Adrenal gland (tissue), 19 donors: ENCODE measurements around the gene AGBL1. TPM values are rescaled to one million over a fixed set of nuclear protein-coding genes. Genes with fewer than 3 reads are reported as not detected.

Experiments used
- DNase-seq, 7 donors: peaks; one replicate each; pipeline ENCODE4 v3.0.0-alpha.2; 2019 to 2020
- H3K27ac ChIP-seq, 5 donors: fragments of 200-600 bp; sonication (generic) in 4 of 5; 1 replicate in 3 of 5; 2 replicates in 2 of 5; pipeline versions ENCODE4 v1.5.1 to v1.8.0; 2016 to 2020; ENCODE audit warnings: mild to moderate bottlenecking in 1 of 5
- H3K27me3 ChIP-seq: fragments of 200-600 bp; 2 replicates; pipeline ENCODE4 v1.8.0; 2021
- H3K36me3 ChIP-seq, 2 donors: fragments of 200-600 bp; replicated peaks in 1 of 2; 1 replicate in 1 of 2; 2 replicates in 1 of 2; pipeline versions ENCODE4 v1.5.1 to v1.8.0; 2018 to 2022
- H3K4me1 ChIP-seq, 2 donors: fragments of 200-600 bp; replicated peaks in 1 of 2; 1 replicate in 1 of 2; 2 replicates in 1 of 2; pipeline versions ENCODE4 v1.5.1 to v1.8.0; 2018 to 2021
- H3K4me3 ChIP-seq, 4 donors: fragments of 200-600 bp; sonication (generic) in 3 of 4; one replicate each; pipeline ENCODE4 v1.5.1; 2016 to 2018
- H3K9me3 ChIP-seq, 3 donors: fragments of 200-600 bp; sonication (generic) in 1 of 3; replicated peaks in 1 of 3; 1 replicate in 2 of 3; 2 replicates in 1 of 3; pipeline versions ENCODE4 v1.5.1 to v1.8.0; 2016 to 2021
- POLR2A ChIP-seq, 2 donors: fragments of 450-650 bp; IDR thresholded peaks; one replicate each; pipeline ENCODE4 v1.6.1; 2017; ENCODE audit warnings: antibody characterized with exemption in 2 of 2, mild to moderate bottlenecking in 2 of 2, moderate library complexity in 1 of 2
- WGBS, 4 donors: extraction: QIAGEN DNeasy Blood & Tissue Kit in 2 of 4; methylation state at CpG; one replicate each; pipeline versions ENCODE4 v1.1.5 to v1.1.7; 2013 to 2017; 5-methylcytosine and 5-hydroxymethylcytosine counted together
- intact Hi-C, 2 donors: fragments of 100-400 bp; cut with DNase I; formaldehyde crosslinking; loops; one replicate each; pipeline versions ENCODE4 v1.14.1 to v1.15.0; 2022 to 2023
- long read RNA-seq, 10 donors: library from polyadenylated mRNA in 3 of 10; unstranded in 2 of 10; stranded (forward) in 1 of 10; transcript quantifications; one replicate each; pipeline ENCODE4 v2.0.0 and lab custom pipeline, GENCODE V29; 2021 to 2026
- polyA plus RNA-seq, 3 donors: library from polyadenylated mRNA; stranded (reverse); fragments of 200-250 nt in 2 of 3; fragments of 350-450 nt in 1 of 3; fragmentation: Illumina TruSeq in 1 of 3; extraction: RNeasy Lipid Tissue Mini Kit (QIAGEN cat#74804) in 1 of 3; gene quantifications; one replicate each; pipeline ENCODE4 v1.2.3, GENCODE V29; 2013 to 2014
- total RNA-seq, 9 donors: library from RNA; depleted of rRNA in 4 of 9; stranded (reverse); fragments of >200 nt in 4 of 9; fragments of 120-200 nt in 1 of 9; fragmentation: NEBNext Ultra II Directional in 1 of 9; extraction: Animal tissue kit (Norgen Biotek cat#: 25700) in 1 of 9; gene quantifications; one replicate each; pipeline versions ENCODE4 v1.1.0 to v1.2.4, GENCODE V29; 2013 to 2023
- TF ChIP-seq, protein P1 (sequence below), 6 experiments: fragments of 450-650 bp in 4 of 6; fragments of 200-600 bp in 2 of 6; sonication (generic) in 1 of 6; IDR thresholded peaks; 1 replicate in 5 of 6; 2 replicates in 1 of 6; pipeline versions ENCODE4 v1.5.1 to v1.8.0; 2016 to 2021; ENCODE audit warnings: antibody characterized with exemption in 6 of 6, mild to moderate bottlenecking in 2 of 6, moderate library complexity in 1 of 6
- donor health status: healthy with polysubstance abuse.
- donor health status: Bipolar disorder and iron deficiency.
- donor health status: DM: yes; HTN: yes; CAD: no.
- donor health status: DM: no; HTN: no; CAD: no.
- donor health status: DM: no; HTN: no; CAD: no.
- donor health status: DM: yes; HTN: yes; CAD: no.

Gene AGBL1
- total RNA-seq, result under 1 TPM in 2 of 9 donors, not detected in 7; 0.06 to 0.07 TPM
- under 1 TPM in 1 of 3 donors, not detected in 2; 0.04 TPM for polyA plus RNA-seq
- long read RNA-seq, donor 1, result 0 reads
- long read RNA-seq, donor 2, result 0 reads
- long read RNA-seq, donor 3, result 0 reads
- long read RNA-seq, donor 4, result 0 reads
- long read RNA-seq, donor 5, result 0 reads
- long read RNA-seq, donor 6, partial matches to known transcripts, result 0 of 1 reads
- long read RNA-seq, donor 6, other reads (novel, unspliced or antisense), result 1 of 1 reads
- long read RNA-seq, donor 7, result 0 reads
- long read RNA-seq, donor 8, result 0 reads
- long read RNA-seq, donor 9, result 0 reads
- long read RNA-seq, donor 10, result 0 reads

DNA sequence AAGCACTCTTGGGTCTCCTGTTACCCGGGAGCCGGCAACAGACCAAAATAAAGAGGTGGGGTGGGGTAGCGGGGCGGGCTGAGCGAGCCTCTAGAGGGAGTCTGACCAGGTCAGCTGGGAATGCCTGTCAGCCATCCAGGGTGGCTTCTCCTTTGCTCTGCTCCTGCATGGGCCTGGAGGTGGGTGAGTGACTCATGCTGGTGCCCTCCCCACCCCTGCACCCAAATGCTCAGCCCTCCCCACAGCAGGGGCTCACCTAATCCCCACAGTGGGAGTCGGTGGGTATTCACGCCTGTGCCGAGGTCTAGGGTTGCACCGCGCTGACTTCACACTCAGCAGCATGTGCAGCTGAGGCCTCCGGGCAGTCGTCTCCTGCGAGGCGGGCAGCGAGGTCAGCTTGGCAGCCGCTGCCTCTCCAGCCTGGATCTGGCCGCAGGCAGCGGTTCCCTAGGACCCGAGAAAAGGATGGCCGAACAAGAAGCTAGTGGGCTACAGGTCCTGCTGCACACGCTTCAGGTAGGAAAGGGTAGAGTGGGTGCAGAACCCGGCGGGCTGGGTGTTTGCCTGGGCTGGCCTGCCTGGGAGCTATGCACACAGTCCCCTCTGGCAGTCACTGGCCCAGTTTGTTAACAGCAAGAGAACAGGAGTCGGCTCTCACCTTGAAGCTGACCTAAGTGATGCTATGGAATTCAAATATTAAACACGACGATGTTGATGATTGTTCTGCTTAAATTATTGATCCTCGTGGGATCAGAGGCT lies at the start of gene AGBL1:
AGBL1 (plus strand) TSS at position 364 of the 759 bp plus-strand sequence.
- Histone ChIP-seq H3K27ac (no peak within 1 kb of the TSS), H3K4me3 (no peak within 1 kb of the TSS), H3K4me1 (no peaks in the 10 kb centered on the region), H3K27me3 (no peaks in the 10 kb centered on the region), H3K9me3 (no peaks in the 10 kb centered on the region), H3K36me3 (no peaks in the 10 kb centered on the region)
- no peak for DNase-seq
- intact Hi-C loops, result no loop called here
- no peak for TF ChIP-seq POLR2A (IDR thresholded peaks at IDR 0.05)
- TF ChIP-seq, protein P1, sequence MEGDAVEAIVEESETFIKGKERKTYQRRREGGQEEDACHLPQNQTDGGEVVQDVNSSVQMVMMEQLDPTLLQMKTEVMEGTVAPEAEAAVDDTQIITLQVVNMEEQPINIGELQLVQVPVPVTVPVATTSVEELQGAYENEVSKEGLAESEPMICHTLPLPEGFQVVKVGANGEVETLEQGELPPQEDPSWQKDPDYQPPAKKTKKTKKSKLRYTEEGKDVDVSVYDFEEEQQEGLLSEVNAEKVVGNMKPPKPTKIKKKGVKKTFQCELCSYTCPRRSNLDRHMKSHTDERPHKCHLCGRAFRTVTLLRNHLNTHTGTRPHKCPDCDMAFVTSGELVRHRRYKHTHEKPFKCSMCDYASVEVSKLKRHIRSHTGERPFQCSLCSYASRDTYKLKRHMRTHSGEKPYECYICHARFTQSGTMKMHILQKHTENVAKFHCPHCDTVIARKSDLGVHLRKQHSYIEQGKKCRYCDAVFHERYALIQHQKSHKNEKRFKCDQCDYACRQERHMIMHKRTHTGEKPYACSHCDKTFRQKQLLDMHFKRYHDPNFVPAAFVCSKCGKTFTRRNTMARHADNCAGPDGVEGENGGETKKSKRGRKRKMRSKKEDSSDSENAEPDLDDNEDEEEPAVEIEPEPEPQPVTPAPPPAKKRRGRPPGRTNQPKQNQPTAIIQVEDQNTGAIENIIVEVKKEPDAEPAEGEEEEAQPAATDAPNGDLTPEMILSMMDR (IDR thresholded peaks at IDR 0.05), result no peak
- 72 to 79% (median 74%) methylated on average over 12 to 27 of the region's 27 CpGs for WGBS, 4 donors

DNA sequence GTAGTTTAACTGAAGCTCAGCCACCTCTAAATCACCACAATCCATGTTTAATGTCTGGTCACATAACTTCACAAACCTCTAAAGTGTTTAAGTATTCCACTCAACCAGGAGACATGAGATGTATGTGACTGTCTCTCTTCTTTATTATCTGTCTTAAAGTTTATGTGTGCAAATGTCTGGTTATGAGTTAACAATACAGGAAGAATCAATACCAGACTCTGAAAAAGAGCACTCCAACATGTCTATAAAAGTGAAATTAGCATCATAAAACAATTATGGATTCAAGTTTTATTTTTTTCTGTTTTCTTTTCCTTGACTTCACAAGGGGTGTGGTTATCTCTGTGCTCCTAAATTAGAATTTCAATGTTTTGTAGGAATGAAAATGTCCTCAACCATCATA lies 44.8 kb upstream of the AGBL1 start:
- intact Hi-C loops, result no loop called here
- no peaks in the 10 kb centered on the region for H3K27me3 ChIP-seq
- TF ChIP-seq POLR2A (IDR thresholded peaks at IDR 0.05), result no peak
- TF ChIP-seq, protein P1 (IDR thresholded peaks at IDR 0.05), result no peak
- no peaks in the 10 kb centered on the region for H3K9me3 ChIP-seq
- H3K4me3 ChIP-seq, result no peak overlapping the region
- no peaks in the 10 kb centered on the region for H3K4me1 ChIP-seq
- DNase-seq, result no peak
- no peak overlapping the region for H3K27ac ChIP-seq
- H3K36me3 ChIP-seq, result no peaks in the 10 kb centered on the region

DNA sequence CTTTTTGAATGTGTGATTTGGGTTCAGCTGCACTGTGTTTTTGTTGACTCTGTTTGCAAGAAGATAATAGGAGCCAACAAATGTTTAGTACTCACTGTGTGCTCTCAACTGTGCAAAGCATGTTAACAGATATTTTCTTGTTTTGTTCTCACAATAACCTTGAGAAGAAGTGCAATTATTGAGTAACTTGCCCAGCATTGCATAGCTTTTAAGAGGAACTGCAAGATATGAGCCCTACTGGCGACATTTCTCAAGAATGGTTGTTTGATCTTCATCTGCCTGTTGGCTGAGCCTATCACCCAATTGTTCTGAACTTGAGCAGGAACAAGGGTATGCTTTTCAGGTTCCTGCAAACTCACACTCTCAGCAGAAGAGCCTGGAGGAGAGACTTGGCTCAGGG lies 43.4 kb upstream of the AGBL1 start:
- Histone ChIP-seq H3K4me1 (no peaks in the 10 kb centered on the region), H3K9me3 (no peaks in the 10 kb centered on the region), H3K27me3 (peaks cover 2% of the 10 kb centered on the region), H3K27ac (no peak overlapping the region), H3K4me3 (no peak overlapping the region), H3K36me3 (no peaks in the 10 kb centered on the region)
- WGBS, 4 donors, result 67 to 83% (median 76%) methylated on average over 1 of the region's 1 CpG
- TF ChIP-seq POLR2A (IDR thresholded peaks at IDR 0.05), result no peak
- TF ChIP-seq, protein P1 (IDR thresholded peaks at IDR 0.05), result no peak
- intact Hi-C loops, result no loop called here
- no peak for DNase-seq

DNA sequence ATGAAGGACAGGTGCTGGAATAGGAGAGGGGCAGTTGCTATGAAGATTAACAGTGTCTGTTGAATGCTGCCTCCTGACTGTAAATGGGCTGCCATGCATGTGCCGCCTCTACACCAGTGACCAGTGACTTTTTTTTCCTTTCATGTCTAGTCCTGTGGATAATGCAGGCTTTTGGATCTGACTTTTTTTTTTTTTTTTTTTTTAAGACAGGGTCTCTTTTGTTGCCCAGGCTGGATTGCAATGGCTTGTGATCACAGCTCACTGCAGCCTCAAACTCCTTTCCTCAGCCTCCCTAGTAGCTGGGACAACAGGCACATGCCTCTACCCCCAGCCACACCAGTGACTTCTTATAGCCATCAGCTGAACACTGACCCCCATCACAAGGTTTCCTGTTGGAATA lies 41.2 kb upstream of the AGBL1 start:
- intact Hi-C loops, result no loop called here
- H3K36me3 ChIP-seq, result no peaks in the 10 kb centered on the region
- WGBS, 4 donors, result 93 to 100% (median 95%) methylated on average over 1 of the region's 1 CpG
- H3K4me1 ChIP-seq, result no peaks in the 10 kb centered on the region
- TF ChIP-seq, protein P1 (IDR thresholded peaks at IDR 0.05), result no peak
- no peak for TF ChIP-seq POLR2A (IDR thresholded peaks at IDR 0.05)
- no peak overlapping the region for H3K4me3 ChIP-seq
- no peak overlapping the region for H3K27ac ChIP-seq
- H3K9me3 ChIP-seq, result no peaks in the 10 kb centered on the region
- no peak for DNase-seq
- peaks cover 4% of the 10 kb centered on the region for H3K27me3 ChIP-seq
